Heart left ventricle (tissue), 13 donors: Measurements from ENCODE around the gene WFDC2.

Experiments used
- POLR2A ChIP-seq, 2 donors: fragments of 450-650 bp; IDR thresholded peaks; one replicate each; pipeline ENCODE4 v1.6.1; 2017; ENCODE audit warnings: antibody characterized with exemption in 2 of 2, mild to moderate bottlenecking in 2 of 2, moderate library complexity in 2 of 2
- TF ChIP-seq, protein P1 (sequence below), 12 donors: fragments of 200-600 bp; sonication (generic) in 4 of 12; IDR thresholded peaks; one replicate each; pipeline versions ENCODE4 v1.5.0 to v1.8.0; 2018 to 2022; ENCODE audit warnings: antibody characterized with exemption in 12 of 12, mild to moderate bottlenecking in 5 of 12
- donor health status: ischemic (EF 13 %, LVEDD 7.1; RV severe dilation, severe dysfunction).
- donor health status: DM: no; HTN: yes; CAD: no.
- donor health status: DM: no; HTN: no; CAD: no.
- donor health status: ischemic (EF 25% LVEDD 6.9; RV normal size, moderate dysfunction).
- donor health status: ischemic (EF 25% LVEDD 5.7; RV mildly dilated, moderate dysfunction).
- donor health status: ischemic (EF 35%, LVEDD 5.7; RV mildly dilated, moderate dysfunction).
- donor health status: nonischemic (EF 11% LVEDD 7.7; RV severe dilation, severe dysfunction).
- donor health status: DM: yes; HTN: yes; CAD: no.
- donor health status: PGD.
- donor health status: ischemic (EF 29% LVEDD 5.4; RV normal size, mild dysfunction).
- donor health status: nonischemic (EF 23%, LVEDD 6.1; RV moderate dilation, normal function).

DNA sequence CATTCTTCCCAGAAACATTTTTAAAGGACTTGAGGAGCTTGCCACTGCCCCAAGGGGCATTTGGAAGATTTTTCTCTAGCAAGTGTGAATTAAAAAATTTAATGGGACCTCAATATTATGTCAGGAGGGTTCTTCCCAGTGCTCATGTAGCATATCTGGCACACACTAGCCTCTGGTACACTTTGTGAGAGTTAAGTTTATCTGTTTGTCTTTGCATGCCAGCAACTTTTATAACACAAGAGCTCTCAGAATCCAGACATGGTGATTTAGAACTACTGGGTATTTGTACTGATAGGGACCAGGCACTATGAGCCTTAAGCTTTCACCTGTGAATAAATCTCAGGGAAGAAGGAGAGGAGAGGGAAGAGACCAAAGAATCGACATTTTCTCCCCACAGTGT is 33.0 kb downstream of the WFDC2 start:
- TF ChIP-seq, protein P1, sequence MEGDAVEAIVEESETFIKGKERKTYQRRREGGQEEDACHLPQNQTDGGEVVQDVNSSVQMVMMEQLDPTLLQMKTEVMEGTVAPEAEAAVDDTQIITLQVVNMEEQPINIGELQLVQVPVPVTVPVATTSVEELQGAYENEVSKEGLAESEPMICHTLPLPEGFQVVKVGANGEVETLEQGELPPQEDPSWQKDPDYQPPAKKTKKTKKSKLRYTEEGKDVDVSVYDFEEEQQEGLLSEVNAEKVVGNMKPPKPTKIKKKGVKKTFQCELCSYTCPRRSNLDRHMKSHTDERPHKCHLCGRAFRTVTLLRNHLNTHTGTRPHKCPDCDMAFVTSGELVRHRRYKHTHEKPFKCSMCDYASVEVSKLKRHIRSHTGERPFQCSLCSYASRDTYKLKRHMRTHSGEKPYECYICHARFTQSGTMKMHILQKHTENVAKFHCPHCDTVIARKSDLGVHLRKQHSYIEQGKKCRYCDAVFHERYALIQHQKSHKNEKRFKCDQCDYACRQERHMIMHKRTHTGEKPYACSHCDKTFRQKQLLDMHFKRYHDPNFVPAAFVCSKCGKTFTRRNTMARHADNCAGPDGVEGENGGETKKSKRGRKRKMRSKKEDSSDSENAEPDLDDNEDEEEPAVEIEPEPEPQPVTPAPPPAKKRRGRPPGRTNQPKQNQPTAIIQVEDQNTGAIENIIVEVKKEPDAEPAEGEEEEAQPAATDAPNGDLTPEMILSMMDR (IDR thresholded peaks at IDR 0.05) = no peak
- no peak for TF ChIP-seq POLR2A (IDR thresholded peaks at IDR 0.05)
